ENCODE data around the gene FAM161A. TPM values are rescaled to one million over a fixed set of nuclear protein-coding genes. Genes with fewer than 3 reads are reported as not detected.
"Not testable (repeated sequence)": the region's sequence is repeated elsewhere in the genome, so short reads cannot be mapped to it uniquely, and the experiment has no call there.

FAM161A gene
- total and polyA plus RNA-seq, 2 donors (not counting 1 experiment from before 2014, with no cell fraction given) = 0.76 to 6.8 TPM

- H3K27me3 Mint-ChIP-seq = peaks cover 11% of the 10 kb centered on the region
- POLR2A ChIA-PET = no interaction called here
These were observed 42.0 kb downstream of the FAM161A start for GRCh38 chr2:61811821-61812220.

GRCh38 chr2:61810203-61810602 is 43.7 kb downstream of the FAM161A start:
- DNase-seq = peak; percentile 20
- ATAC-seq (ENCODE audit: low read depth); H3K27me3 ChIP-seq (replicated peaks in 1 of 4; ENCODE audit: control extremely low read depth in 1 of 4, control insufficient read depth in 3 of 4, insufficient read depth in 4 of 4, low read length in 3 of 4); H3K9me3 Mint-ChIP-seq (ENCODE audit: insufficient read depth); H3K4me1 Mint-ChIP-seq; H3K9ac ChIP-seq (ENCODE audit: low read length); H3K4me2 ChIP-seq (replicated peaks; ENCODE audit: low read depth, low read length, poor library complexity, severe bottlenecking); H4K20me1 ChIP-seq (ENCODE audit: control insufficient read depth, insufficient read depth, low read length, poor library complexity, severe bottlenecking); H3K9me3 ChIP-seq (ENCODE audit: control extremely low read depth in 1 of 3, control insufficient read depth in 2 of 3, insufficient read depth in 1 of 3, low read length in 2 of 3); H3K27me3 Mint-ChIP-seq; H3K36me3 ChIP-seq (replicated peaks in 1 of 2; ENCODE audit: control extremely low read depth in 1 of 2, control insufficient read depth in 1 of 2, extremely low read depth in 1 of 2, insufficient read depth in 2 of 2, low read length in 1 of 2); H3K27ac Mint-ChIP-seq; intact Hi-C loops (cut with micrococcal nuclease); H3K4me1 ChIP-seq (ENCODE audit: control insufficient read depth in 2 of 2, insufficient read depth in 2 of 2, low read length in 2 of 2); H3K4me3 Mint-ChIP-seq; H3K4me3 ChIP-seq (ENCODE audit: control extremely low read depth in 1 of 5, extremely low read depth in 1 of 5, insufficient read depth in 1 of 5, low read depth in 2 of 5, low read length in 4 of 5); POLR2A ChIA-PET; H2AFZ ChIP-seq (ENCODE audit: insufficient read depth, low read depth, low read length, poor library complexity, severe bottlenecking); H3K79me2 ChIP-seq (ENCODE audit: control insufficient read depth, insufficient read depth, low read length); H3K27ac ChIP-seq (ENCODE audit: low read length in 2 of 2); CTCF ChIA-PET: not testable (repeated sequence)
- WGBS (ENCODE audit: insufficient coverage) = 0% methylated on average over 1 of the region's 1 CpG

More at GRCh38 chr2:61811821-61812220, 42.0 kb downstream of the FAM161A start:
- Histone ChIP-seq H2AFZ (ENCODE audit: insufficient read depth, low read depth, low read length, poor library complexity, severe bottlenecking) (no peak overlapping the region), H3K27ac (ENCODE audit: low read length in 2 of 2) (no peak overlapping the region), H3K4me3 (ENCODE audit: control extremely low read depth in 1 of 5, extremely low read depth in 1 of 5, insufficient read depth in 1 of 5, low read depth in 2 of 5, low read length in 4 of 5) (no peak overlapping the region), H3K4me2 (replicated peaks; ENCODE audit: low read depth, low read length, poor library complexity, severe bottlenecking) (no peak overlapping the region), H3K36me3 (replicated peaks in 1 of 2; ENCODE audit: control extremely low read depth in 1 of 2, control insufficient read depth in 1 of 2, extremely low read depth in 1 of 2, insufficient read depth in 2 of 2, low read length in 1 of 2) (no peaks in the 10 kb centered on the region), H3K4me1 (ENCODE audit: control insufficient read depth in 2 of 2, insufficient read depth in 2 of 2, low read length in 2 of 2) (peaks cover 2 to 3% of the 10 kb centered on the region in 2 donors), H3K9ac (ENCODE audit: low read length) (no peak overlapping the region), H3K27me3 (replicated peaks in 1 of 4; ENCODE audit: control extremely low read depth in 1 of 4, control insufficient read depth in 3 of 4, insufficient read depth in 4 of 4, low read length in 3 of 4) (no peaks in the 10 kb centered on the region), H3K79me2 (ENCODE audit: control insufficient read depth, insufficient read depth, low read length) (no peaks in the 10 kb centered on the region), H4K20me1 (ENCODE audit: control insufficient read depth, insufficient read depth, low read length, poor library complexity, severe bottlenecking) (no peaks in the 10 kb centered on the region), H3K9me3 (ENCODE audit: control extremely low read depth in 1 of 3, control insufficient read depth in 2 of 3, insufficient read depth in 1 of 3, low read length in 2 of 3) (no peaks in the 10 kb centered on the region)
- no peak for TF ChIP-seq EZH2 (IDR thresholded peaks at IDR 0.05; ENCODE audit: borderline replicate concordance, insufficient read depth, low read depth, low read length, poor library complexity, severe bottlenecking)
- no peak for TF ChIP-seq CTCF (IDR thresholded peaks at IDR 0.05)
- Mint-ChIP-seq H3K4me1 (peaks cover 7% of the 10 kb centered on the region), H3K4me3 (no peak overlapping the region), H3K27ac (no peak overlapping the region), H3K9me3 (ENCODE audit: insufficient read depth) (no peaks in the 10 kb centered on the region)
- no peak for ATAC-seq (ENCODE audit: low read depth)
- WGBS (ENCODE audit: insufficient coverage) = 85% methylated on average over 3 of the region's 3 CpGs
- CTCF ChIA-PET = no interaction called here
- intact Hi-C loops (cut with micrococcal nuclease) = no loop called here
- no peak for DNase-seq

- H3K4me1 ChIP-seq (ENCODE audit: control insufficient read depth in 2 of 2, insufficient read depth in 2 of 2, low read length in 2 of 2); H3K9me3 ChIP-seq (ENCODE audit: control extremely low read depth in 1 of 3, control insufficient read depth in 2 of 3, insufficient read depth in 1 of 3, low read length in 2 of 3); H3K27me3 Mint-ChIP-seq; H3K27ac Mint-ChIP-seq; H3K9ac ChIP-seq (ENCODE audit: low read length); CTCF ChIA-PET; H3K79me2 ChIP-seq (ENCODE audit: control insufficient read depth, insufficient read depth, low read length); H3K9me3 Mint-ChIP-seq (ENCODE audit: insufficient read depth); H3K36me3 ChIP-seq (replicated peaks in 1 of 2; ENCODE audit: control extremely low read depth in 1 of 2, control insufficient read depth in 1 of 2, extremely low read depth in 1 of 2, insufficient read depth in 2 of 2, low read length in 1 of 2); H3K27me3 ChIP-seq (replicated peaks in 1 of 4; ENCODE audit: control extremely low read depth in 1 of 4, control insufficient read depth in 3 of 4, insufficient read depth in 4 of 4, low read length in 3 of 4); H3K4me2 ChIP-seq (replicated peaks; ENCODE audit: low read depth, low read length, poor library complexity, severe bottlenecking); H3K27ac ChIP-seq (ENCODE audit: low read length in 2 of 2); H2AFZ ChIP-seq (ENCODE audit: insufficient read depth, low read depth, low read length, poor library complexity, severe bottlenecking); DNase-seq; intact Hi-C loops (cut with micrococcal nuclease); H3K4me3 ChIP-seq (ENCODE audit: control extremely low read depth in 1 of 5, extremely low read depth in 1 of 5, insufficient read depth in 1 of 5, low read depth in 2 of 5, low read length in 4 of 5); H4K20me1 ChIP-seq (ENCODE audit: control insufficient read depth, insufficient read depth, low read length, poor library complexity, severe bottlenecking); POLR2A ChIA-PET; H3K4me1 Mint-ChIP-seq; ATAC-seq (ENCODE audit: low read depth); H3K4me3 Mint-ChIP-seq: not testable (repeated sequence)
- WGBS (ENCODE audit: insufficient coverage) = 100% methylated on average over 1 of the region's 5 CpGs
These were observed 45.2 kb downstream of the FAM161A start for GRCh38 chr2:61808693-61809092.

All from B cell (primary cell).